Kidney epithelial cell (primary cell): ENCODE results near the gene MRTFB. TPM values are rescaled to one million over a fixed set of nuclear protein-coding genes. Genes with fewer than 3 reads are reported as not detected.

Experiments
- DNase-seq: peaks from one replicate; pipeline ENCODE4 v3.0.0-alpha.2; 2010; ENCODE audit warnings: low read depth
- H3K27me3 ChIP-seq: 2 replicates; pipeline ENCODE4 v1.6.0; 2011; ENCODE audit warnings: low read length; ENCODE audit not compliant: control insufficient read depth, insufficient read depth
- H3K36me3 ChIP-seq: 2 replicates; pipeline ENCODE4 v1.5.1; 2011; ENCODE audit warnings: low read length; ENCODE audit not compliant: control insufficient read depth, insufficient read depth
- H3K4me3 ChIP-seq: 2 replicates; pipeline ENCODE4 v1.5.1; 2011; ENCODE audit warnings: low read depth, mild to moderate bottlenecking, control low read depth, low read length
- CTCF ChIP-seq: IDR thresholded peaks from 2 replicates; pipeline ENCODE4 v1.5.1; 2011; ENCODE audit warnings: mild to moderate bottlenecking, moderate library complexity, low read length, control low read depth, inconsistent platforms; ENCODE audit not compliant: insufficient read depth, poor library complexity, severe bottlenecking
- total RNA-seq: library from RNA; depleted of rRNA; stranded (reverse); fragments of >200 nt; gene quantifications from 2 replicates; pipeline ENCODE4 v1.2.3, GENCODE V29; 2015

MRTFB gene
- total RNA-seq, 1 donor from 2014 or later, result 15.8 TPM

GRCh38 chr16:14239791-14240190, 168.7 kb downstream of the MRTFB start:
- no peak for DNase-seq
- no peak for TF ChIP-seq CTCF
- Histone ChIP-seq H3K4me3 (no peak overlapping the region), H3K27me3 (no peaks in the 10 kb centered on the region), H3K36me3 (peaks cover 2% of the 10 kb centered on the region)

GRCh38 chr16:14240219-14240843, 169.2 kb downstream of the MRTFB start:
- Histone ChIP-seq H3K4me3 (no peak overlapping the region), H3K36me3 (peaks cover 1% of the 10 kb centered on the region), H3K27me3 (no peaks in the 10 kb centered on the region)
- no peak for DNase-seq
- no peak for TF ChIP-seq CTCF

GRCh38 chr16:14240964-14241363, 169.8 kb downstream of the MRTFB start:
- Histone ChIP-seq H3K4me3 (no peak overlapping the region), H3K36me3 (no peaks in the 10 kb centered on the region), H3K27me3 (no peaks in the 10 kb centered on the region)
- DNase-seq, result no peak
- no peak for TF ChIP-seq CTCF

- Histone ChIP-seq H3K36me3 (no peaks in the 10 kb centered on the region), H3K4me3 (no peak overlapping the region), H3K27me3 (no peaks in the 10 kb centered on the region)
- TF ChIP-seq CTCF, result no peak
- DNase-seq, result no peak
Observed at GRCh38 chr16:14241631-14242030, 170.5 kb downstream of the MRTFB start.

GRCh38 chr16:14242769-14243168, 171.7 kb downstream of the MRTFB start:
- no peak for TF ChIP-seq CTCF
- H3K4me3 ChIP-seq, result no peak overlapping the region
- H3K27me3 ChIP-seq, result no peaks in the 10 kb centered on the region
- no peaks in the 10 kb centered on the region for H3K36me3 ChIP-seq
- no peak for DNase-seq
